Activated CD4-positive, alpha-beta T cell treated with anti-CD3 and anti-CD28 coated beads, Interleukin-2, amount 50 U/mL, for 1 hour (primary cell): ENCODE results near the gene GDA.

Source experiments
- DNase-seq: peaks from one replicate; pipeline ENCODE4 v3.0.0-alpha.2; 2020

The GDA gene

DNA sequence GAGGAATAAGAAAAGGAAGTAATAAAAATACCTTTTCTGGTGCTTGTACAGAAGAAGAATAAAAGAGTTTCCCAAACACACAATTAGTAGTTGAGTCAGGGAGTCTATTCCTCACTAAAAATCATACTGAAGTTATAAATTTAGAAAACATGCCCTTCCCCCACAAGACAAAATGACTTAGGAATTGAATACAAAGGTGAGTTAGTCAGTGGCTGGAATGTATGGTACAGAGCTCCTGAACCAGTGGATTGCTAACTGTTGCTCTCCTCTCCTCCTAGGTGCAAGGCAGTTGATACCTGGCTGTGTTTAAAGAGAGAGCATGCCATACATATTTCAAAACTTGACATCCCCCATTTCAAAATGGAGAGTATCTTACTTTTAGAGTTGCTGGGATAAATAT, 1.9 kb downstream of the GDA start:
- no peak for DNase-seq

DNA sequence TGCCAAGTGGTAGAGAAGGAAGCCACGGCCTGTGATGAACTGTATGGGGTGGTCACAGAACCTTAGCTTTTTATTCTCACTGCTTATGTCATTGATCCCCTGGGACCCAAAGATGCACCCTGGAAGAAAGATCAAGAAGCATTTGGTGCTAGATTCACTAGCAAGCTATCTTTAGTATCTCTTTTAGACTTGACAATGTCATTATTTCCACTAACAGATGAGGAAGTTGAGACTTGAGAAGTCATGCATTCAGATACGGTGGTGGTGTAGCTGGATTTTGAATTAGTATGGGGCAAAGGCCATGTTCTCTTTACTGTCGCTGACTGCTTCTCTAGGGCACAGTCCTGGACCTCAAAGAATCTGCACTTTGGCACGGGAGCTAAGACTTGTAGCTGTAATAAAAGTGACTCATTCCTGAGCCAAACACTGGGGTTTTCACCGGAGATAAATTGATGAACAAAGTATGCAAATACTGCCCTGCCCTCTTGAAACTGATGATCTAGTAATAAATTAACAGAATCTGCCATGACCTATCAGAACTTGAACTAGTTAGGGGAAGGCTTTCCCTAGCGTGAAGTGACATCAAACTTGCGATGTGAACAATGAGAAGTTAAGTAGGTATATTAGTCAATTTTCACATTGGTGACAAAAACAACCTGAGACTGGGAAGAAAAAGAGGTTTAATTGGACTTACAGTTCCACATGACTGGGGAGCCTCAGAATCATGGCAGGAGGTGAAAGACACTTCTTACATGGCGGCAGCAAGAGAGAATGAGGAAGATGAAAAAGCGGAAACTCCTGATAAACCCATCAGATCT, 5.4 kb downstream of the GDA start:
- no peak for DNase-seq

DNA sequence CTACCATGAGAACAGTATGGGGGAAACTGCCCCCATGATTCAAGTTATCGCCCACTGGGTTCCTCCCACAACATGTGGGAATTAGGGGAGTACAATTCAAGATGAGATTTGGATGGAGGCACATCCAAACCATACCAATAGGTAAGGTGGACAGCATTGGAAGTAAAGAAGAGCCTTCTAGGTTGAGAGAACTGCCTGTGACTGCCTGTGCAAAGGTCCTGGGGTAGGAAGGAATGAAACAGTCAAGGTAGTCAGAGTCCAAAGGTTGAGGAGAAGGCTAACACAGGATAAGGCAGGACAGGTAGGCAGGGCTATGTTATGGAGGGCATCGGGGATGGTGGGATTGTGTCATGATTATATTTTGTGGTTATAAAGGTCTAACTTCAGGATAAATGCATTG, 6.1 kb downstream of the GDA start:
- no peak for DNase-seq

DNA sequence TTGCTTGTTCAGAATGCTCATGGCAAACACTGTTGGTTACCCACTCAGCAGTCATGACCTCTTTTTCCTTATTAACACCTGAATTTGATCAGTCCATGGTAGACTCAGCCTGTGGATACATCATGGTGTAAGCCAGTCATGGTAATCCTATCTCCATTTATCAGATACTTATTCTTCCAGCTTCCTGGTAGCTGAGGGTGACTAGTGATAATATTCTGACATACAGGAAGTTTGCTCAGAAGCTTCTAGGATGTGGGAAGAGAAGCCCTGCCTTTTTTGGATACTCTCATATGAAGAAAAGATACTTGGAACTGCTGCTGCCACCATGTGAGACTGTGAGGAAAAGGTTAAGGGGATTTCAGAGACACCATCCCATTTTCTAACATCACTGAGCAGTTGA, 7.3 kb downstream of the GDA start:
- no peak for DNase-seq

DNA sequence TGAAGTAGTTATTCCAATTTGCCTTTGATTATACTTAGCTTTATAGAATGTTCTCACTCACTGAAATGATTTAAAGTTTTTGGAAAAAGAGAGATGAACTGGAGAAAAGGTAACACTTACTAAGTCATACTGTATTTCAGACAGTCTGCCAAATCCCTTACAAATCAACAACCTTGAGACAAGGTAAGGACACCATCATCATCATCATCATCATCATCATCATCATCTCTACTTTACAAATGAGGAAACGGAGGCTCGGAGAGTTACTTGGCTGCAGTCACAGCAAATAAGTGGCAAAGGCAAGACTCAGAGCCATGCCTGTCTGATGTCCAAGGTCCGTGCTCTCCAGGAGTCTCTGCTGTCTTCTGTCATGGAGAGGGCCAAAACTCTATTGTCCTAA, 9.4 kb downstream of the GDA start:
- DNase-seq, result no peak

DNA sequence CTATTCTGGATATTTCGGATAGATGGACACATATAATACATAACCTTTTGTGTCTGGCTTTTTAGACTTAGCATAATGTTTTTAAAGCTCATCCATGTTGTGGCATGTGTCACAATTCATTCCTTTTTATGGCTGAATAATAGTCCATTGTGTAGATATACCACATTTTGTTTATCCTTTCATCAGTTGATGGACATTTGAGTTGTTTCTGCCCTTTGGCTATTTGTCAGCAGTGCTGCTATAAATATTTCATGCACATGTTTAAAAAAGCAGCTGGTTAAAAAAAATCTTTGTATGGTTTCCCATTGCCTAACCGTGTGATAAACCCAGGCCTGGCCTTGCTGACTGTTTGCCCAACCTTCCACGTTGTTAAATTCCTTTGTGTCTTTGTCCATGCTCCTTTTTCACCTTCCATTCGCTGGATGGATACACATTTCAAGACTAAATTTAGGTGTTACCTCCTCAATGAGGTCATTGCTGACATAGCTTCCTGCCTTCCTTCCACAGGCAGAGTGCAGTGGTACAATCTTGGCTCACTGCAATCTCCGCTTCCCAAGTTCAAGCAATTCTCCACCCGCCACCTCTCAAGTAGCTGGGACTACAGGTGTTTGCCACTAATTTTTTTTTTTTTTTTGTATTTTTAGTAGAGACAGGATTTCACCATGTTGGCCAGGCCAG, 11.3 kb downstream of the GDA start:
- DNase-seq, result no peak

DNA sequence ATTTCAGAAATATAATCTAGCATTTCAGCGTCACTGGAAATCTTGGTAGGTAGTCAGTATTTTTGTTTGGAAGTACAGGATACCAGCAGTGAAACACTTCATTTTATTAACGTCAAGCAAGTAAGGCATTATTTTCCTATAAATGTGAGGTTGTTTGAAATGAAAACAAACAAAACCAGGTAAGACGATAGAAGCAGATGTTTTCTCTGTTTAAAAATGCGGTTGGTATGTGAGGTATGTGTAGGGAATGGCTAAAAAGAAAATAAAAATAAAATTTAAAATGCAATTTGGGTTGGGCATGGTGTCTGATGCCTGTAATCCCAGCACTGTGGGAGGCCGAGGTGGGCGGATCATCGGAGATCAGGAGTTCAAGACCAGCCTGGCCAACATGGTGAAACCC, 16.1 kb downstream of the GDA start:
- DNase-seq, result no peak

DNA sequence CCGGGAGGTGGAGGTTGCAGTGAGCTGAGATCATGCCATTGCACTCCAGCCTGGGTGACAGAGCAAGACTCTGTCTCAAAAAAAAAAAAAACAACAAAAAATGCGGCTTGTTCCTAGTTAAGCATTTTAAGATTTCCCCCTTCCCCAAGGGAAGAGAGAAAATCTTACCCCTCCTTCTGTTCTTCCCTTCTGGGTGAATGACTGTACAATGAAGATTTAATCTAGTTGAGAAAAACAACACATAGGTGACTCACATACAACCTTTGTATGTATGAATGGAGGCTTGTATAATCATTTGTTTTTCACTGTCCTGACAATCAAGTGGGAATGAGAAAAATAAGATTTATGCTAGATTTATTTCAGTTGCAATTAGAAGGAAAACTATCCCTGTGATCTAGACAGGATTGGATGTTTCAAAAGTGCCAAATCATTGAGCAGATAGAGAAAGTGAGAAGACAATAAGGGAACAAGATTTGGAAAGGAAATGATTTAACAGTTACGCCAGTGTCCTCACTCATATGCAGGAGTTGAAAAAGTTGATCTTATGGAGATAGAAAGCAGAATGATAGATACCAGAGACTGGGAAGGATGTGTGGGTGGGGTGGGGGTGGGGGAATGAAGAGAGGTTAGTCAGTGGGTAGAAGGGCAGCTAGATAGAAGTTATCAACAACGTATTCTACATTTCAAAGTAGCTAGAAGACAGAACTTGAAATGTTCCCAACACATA, 16.7 kb downstream of the GDA start:
- no peak for DNase-seq

DNA sequence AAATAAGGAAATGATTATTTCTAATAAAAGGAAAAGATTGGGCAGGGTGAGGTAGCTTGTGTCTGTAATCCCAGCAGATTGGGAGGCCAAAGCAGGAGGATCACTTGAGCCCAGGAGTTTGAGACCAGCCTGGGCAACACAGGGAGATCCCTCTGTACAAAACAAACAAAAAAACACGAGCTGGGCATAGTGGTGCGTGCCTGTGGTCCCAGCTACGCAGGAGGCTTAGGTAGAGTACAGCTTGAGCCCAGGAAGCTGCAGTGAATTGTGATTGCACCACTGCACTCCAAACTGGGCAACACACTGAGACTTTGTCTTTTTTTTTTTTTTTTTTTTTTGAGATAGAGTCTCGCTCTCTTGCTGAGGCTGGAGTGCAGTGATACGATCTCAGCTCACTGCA, 18.8 kb downstream of the GDA start:
- no peak for DNase-seq

DNA sequence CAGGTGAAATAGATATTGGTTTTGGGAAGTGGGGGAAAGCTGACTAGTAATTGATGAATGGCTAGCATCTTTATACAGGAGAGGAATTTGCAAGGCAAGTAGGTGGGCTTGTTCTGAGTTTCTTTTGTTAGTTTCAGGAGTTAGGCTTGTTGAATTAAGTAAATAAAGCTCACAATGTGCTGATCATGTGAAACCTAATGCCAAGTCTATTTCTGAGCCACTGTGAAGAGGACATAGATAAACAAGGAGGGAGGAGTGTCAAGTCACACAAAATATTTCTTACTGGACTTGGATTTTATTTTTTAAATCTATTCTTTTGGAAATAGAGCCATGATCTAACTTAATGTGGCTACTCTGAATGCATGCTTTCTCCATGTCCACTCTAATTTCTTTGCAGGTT, 19.9 kb downstream of the GDA start:
- DNase-seq, result no peak

DNA sequence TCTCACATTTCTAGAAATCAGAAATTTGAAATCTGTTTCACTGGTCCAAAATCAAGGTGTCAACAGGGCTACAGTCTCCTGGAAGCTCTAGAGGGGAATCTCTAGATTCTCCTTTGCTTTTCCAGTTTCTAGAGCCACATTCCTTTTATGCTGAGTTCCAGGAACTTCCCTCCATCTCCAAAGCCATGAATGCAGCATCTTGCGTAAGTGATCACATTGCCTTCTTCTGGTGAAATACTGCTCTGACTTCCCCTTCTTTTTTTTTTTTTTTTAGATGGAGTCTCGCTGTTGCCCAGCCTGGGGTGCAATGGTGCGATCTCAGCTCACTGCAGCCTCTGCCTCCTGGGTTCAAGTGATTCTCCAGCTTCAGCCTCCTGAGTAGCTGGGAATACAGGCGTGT, 23.8 kb downstream of the GDA start:
- no peak for DNase-seq

DNA sequence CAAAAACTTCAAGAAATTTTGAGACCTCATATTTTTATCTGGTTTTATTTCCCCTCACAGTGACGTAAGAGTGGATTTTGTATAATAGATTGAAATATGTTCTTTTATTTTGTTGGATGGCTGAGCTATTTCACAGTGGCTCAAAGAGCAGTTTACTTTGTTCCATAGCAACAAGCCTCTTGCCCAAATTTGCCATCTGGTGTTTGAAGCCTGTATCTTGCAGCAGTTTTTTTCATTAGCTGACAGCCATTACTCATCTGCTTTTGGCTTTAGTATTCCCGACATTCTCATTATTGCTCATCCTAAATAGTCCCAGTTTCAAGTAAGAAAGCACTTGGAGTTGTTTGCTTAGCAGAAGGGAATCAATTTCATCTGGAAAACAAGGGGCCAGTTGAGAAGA, 36.3 kb downstream of the GDA start:
- no peak for DNase-seq

DNA sequence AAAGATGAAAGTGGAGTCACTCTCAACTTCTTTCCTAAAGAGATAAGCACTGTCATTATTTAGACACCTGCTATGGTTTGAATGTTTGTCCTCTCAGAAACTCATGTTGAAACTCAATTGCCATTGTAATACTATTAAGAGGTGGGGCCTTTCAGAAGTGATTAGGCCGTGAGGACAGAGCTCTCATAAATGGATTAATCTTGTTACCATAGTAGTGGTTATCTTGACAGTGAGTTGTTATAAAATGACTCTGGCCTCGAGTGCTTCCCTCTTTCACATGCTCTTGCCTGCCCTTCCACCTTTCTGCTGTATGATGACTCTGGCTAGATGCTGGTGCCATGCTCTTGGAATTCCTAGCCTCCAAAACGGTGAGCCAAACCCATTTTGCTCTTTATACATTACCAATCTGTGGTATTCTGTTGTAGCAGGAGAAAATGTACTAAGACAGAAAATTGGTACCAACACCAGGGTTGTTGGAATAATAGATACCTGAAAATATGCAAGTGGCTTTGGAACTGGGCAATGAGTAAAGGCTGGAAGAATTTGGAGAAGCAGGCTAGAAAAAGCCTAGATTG, 38.0 kb downstream of the GDA start:
- DNase-seq, result no peak

DNA sequence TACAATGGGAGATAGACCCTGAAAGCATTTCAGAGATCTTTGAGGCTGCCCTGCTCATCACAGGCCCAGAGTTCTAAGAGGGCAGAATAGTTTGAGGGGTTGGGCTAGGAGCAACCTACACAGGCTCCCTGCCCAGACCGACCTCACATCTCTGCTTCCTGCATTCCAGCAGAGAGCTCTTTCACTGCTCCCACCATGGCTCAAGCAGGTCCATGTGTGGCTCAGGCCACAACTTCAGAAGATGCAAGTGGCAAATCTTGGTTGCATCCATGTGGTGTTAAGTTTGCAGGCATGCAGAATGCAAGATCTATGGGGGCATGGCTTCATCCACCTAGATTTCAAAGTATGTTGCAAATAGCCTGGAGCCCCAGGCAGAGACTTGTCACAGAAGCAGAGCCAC, 39.0 kb downstream of the GDA start:
- no peak for DNase-seq

DNA sequence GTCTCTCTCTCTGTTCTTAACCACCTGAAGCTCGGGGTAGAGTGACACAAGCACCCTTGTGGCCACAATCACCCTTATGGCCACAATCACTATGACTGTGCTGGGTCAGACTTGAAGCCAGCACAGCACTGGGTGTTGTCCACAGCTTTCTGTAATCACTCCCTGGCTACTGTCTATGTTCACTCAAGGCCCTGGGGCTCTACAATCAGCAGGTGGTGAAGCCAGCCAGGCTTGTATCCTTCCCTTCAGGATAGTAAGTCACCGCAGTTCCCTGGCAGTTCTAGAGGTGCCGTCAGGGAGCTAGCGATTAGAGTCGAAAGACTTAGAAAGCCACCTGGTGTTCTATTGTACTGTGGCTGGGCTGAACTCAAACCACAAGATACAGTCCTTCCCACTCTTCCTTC, 44.2 kb downstream of the GDA start:
- no peak for DNase-seq

DNA sequence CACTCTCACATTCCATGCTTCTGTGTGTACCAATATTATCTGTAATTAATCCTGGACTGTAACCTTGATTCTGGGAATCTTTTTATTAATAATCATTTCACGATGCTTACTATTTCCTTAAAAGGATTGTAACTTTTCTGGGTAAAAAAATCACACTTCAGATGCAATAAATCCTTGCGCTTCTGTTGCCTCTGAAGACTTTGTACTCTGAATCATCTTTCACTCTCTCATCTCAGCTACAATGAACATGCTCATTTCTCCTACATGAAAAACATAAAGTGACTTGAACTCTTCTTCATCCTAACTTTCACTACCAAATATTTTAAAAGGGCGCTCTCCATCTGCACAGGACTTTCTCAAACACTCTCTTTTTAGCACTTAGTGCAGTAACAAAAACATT, 50.0 kb downstream of the GDA start:
- no peak for DNase-seq

DNA sequence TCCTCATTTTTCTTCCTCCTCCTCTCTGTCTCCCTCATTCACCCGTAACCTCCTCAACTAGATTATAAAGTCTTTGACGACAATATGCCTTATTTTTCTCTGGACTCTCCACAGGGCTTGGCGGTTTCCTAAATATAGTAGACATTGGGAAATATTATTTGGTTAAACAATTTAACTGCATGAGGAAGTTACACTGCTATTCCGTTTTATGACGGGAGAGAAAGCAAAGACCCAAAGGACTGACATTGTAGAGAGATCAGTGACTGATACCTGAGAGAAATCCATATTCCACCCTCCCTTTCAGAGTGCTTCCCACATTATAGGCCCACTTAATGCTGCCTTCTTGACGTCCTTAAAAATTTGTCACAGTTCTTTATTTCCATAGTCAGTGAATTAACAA, 51.2 kb downstream of the GDA start:
- no peak for DNase-seq

DNA sequence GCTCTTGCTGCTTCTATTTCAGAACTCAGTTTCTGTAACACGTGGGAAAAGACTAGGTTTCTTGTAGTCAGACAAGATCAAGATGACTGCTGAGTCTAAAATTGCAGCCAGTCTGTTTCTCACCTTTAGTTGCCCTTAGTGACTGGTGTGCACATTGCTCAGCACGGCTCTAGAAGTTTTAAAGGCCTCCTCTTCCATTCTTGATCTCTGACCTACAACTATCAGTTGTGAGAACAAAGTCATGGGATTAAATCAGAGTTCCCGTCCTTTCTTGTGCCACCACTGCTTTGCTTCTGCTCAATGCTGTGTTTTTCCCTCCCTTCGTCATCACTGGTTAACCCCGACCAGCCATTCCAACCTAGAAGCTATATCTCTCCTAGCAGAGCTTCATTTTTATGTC, 52.8 kb downstream of the GDA start:
- DNase-seq, result no peak

DNA sequence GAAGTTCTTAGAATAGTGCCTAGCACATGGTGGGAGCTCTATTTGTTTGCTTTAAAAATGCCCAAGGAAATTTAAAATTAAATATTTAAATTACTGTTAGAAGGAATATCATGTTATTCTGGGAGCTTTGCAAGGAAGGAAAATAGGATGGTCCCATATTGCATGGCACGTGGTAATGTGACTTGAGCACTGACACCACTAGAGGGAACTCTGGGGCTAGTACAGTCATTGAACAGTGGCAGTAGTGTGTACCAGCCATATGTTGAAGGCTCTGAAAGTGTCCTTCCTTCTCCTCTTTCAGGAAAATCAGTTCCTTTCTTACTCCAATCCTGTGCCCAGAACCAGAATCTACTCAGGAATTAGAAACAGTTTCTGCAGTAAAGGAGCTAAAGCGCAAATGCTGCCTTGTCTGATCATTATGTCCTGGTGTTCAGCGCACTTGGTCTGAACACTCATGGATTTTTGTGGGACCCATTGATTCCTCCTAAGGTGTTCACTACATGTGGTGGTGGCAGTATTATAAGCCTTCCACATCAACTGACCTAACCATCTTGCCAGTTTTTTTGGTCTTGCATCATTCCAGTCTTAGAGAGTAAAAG, 54.1 kb downstream of the GDA start:
- DNase-seq, result no peak

DNA sequence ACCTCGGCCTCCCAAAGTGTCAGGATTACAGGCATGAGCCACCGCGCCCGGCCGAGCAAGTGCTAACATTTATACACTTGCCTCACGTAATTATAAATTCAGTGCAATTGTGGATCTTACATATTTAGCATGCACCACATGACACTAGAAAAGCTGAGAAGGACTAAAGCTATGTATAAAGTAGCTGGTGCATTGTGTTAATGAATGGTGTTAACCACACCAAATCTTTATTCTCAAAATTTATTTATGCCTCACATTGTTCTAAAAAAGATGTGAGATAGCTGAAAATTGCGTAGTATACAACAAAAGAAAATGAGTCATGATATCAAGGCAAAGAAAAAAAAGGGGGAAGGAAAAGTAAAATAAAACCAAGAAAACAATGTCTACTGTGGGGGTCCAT, 54.8 kb downstream of the GDA start:
- DNase-seq, result no peak

DNA sequence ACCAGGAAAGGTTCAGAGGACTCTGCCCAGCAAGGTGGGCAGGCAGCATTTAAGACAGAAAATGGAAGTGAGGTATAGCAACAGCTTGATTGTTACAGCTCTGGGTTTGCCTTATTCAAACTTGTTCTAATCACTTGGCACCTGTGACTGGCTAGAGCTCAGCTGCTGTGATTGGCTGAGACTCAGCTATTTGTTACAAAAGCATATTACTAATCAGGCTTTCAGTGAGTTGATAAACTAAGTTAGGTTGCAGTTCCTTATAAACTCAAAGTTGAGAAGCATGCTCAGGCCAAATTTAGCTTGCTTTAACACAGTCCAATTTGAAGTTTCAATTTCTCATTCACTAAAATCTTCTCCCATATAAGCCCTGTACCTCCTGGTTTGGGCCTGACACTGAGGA, 56.3 kb downstream of the GDA start:
- DNase-seq, result no peak

DNA sequence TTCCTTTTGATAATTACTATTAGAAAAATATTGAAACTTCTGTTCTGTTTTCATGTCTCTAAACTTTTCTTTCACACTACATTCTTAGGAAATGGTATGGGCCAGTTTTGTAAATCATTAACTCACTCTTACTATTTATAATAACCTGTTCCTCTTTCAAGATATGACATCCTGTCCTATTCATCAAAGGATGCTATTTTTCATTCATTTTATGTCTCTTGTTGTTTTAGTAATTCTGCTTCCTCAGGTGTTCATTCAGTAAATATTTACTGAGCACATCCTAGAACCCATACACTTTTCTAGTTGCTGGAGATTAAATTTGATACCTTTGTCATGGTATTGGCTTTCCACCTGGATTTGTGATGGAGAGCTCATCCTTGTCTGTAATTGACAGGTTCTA, 58.0 kb downstream of the GDA start:
- DNase-seq, result no peak

DNA sequence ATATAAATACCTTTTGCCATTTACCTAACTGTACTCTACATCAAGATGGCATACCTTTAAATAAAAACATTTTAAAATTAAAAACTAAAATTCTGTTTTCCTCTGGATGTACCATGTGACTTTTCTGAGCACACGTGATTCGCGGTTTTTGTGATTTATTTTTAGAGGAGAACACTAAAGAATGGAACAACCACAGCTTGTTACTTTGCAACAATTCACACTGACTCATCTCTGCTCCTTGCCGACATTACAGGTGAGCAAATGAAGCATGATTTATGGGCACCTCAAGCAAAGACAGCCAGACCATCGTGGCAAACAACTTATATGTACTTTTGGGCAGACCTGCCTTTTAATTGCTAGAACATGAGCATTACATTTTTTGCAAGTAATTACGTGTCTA, 61.3 kb downstream of the GDA start:
- DNase-seq, result no peak
